GM23248 (cell line): ENCODE results near the gene SYTL3. TPM values are rescaled to one million over a fixed set of nuclear protein-coding genes. Genes with fewer than 3 reads are reported as not detected.
A peak's percentile ranks its signal among the peaks of the same experiment; 100 is the strongest.

ENCODE experiments used
- DNase-seq: peaks from one replicate; pipeline ENCODE4 v3.0.0-alpha.2; 2015
- H2AFZ ChIP-seq: fragments of 200-600 bp; sonication (generic); 2 replicates; pipeline ENCODE4 v1.6.1; 2016; ENCODE audit warnings: antibody characterized with exemption
- H3F3A ChIP-seq: fragments of 200-600 bp; sonication (generic); 2 replicates; pipeline ENCODE4 v1.6.1; 2016; ENCODE audit warnings: mild to moderate bottlenecking, antibody characterized with exemption, mixed run types; ENCODE audit not compliant: insufficient read depth
- H3K27ac ChIP-seq: fragments of 200-600 bp; sonication (generic); 2 replicates; pipeline ENCODE4 v1.5.1; 2016; ENCODE audit warnings: mild to moderate bottlenecking
- H3K27me3 ChIP-seq: fragments of 200-600 bp; sonication (generic); replicated peaks from 2 replicates; pipeline ENCODE4 v1.6.1; 2016; ENCODE audit warnings: mild to moderate bottlenecking; ENCODE audit not compliant: insufficient read depth
- H3K36me3 ChIP-seq: fragments of 200-600 bp; sonication (generic); 2 replicates; pipeline ENCODE4 v1.6.1; 2016; ENCODE audit warnings: low read depth, mild to moderate bottlenecking
- H3K4me1 ChIP-seq: fragments of 200-600 bp; sonication (generic); 2 replicates; pipeline ENCODE4 v1.6.1; 2016; ENCODE audit warnings: mild to moderate bottlenecking; ENCODE audit not compliant: insufficient read depth
- H3K4me2 ChIP-seq: fragments of 200-600 bp; sonication (generic); one replicate; pipeline ENCODE4 v1.6.1; 2016; ENCODE audit warnings: mild to moderate bottlenecking; ENCODE audit not compliant: unreplicated experiment
- H3K4me3 ChIP-seq: fragments of 200-600 bp; sonication (generic); 2 replicates; pipeline ENCODE4 v1.5.1; 2016; ENCODE audit warnings: mild to moderate bottlenecking
- H3K79me2 ChIP-seq: fragments of 200-600 bp; sonication (generic); 2 replicates; pipeline ENCODE4 v1.6.1; 2016; ENCODE audit warnings: mild to moderate bottlenecking; ENCODE audit not compliant: insufficient read depth
- H3K9ac ChIP-seq: fragments of 200-600 bp; sonication (generic); 2 replicates; pipeline ENCODE4 v1.6.1; 2016; ENCODE audit warnings: mild to moderate bottlenecking
- H3K9me2 ChIP-seq: fragments of 200-600 bp; sonication (generic); 2 replicates; pipeline ENCODE4 v1.6.1; 2016; ENCODE audit warnings: mixed run types, mild to moderate bottlenecking, moderate library complexity; ENCODE audit not compliant: insufficient read depth
- H3K9me3 ChIP-seq: fragments of 200-600 bp; sonication (generic); one replicate; pipeline ENCODE4 v1.6.1; 2017; ENCODE audit warnings: low read depth
- H4K20me1 ChIP-seq: fragments of 200-600 bp; sonication (generic); 2 replicates; pipeline ENCODE4 v1.6.0; 2016; ENCODE audit not compliant: insufficient read depth
- EZH2 ChIP-seq: fragments of 200-600 bp; sonication (generic); IDR thresholded peaks from 2 replicates; pipeline ENCODE4 v1.6.1; 2018; ENCODE audit warnings: antibody characterized with exemption, mild to moderate bottlenecking; ENCODE audit not compliant: insufficient read depth, poor library complexity, severe bottlenecking
- EZH2phosphoT487 ChIP-seq: fragments of 200-600 bp; sonication (generic); IDR thresholded peaks from 2 replicates; pipeline ENCODE4 v1.6.1; 2018; ENCODE audit warnings: antibody characterized with exemption, moderate library complexity, mild to moderate bottlenecking, low read depth; ENCODE audit not compliant: insufficient read depth
- WGBS, 2 experiments: methylation state at CpG; one replicate each; pipeline ENCODE4 v1.1.6; 2015 to 2017; ENCODE audit warnings: low lambda C conversion rate in 2 of 2, low coverage in 1 of 2; ENCODE audit errors: missing lambda C conversion rate in 2 of 2; 5-methylcytosine and 5-hydroxymethylcytosine counted together
- in situ Hi-C: fragments of 300-500 bp; cut with MboI; formaldehyde crosslinking; loops from 2 replicates; pipeline ENCODE4 v1.15.0; 2020
- polyA plus RNA-seq: library from polyadenylated mRNA; unstranded; fragments of >200 nt; fragmentation: Nextera tagmentation; extraction: Ambion mirVana; gene quantifications from 2 replicates; pipeline ENCODE4 v1.2.1, GENCODE V29; 2016
- total RNA-seq: library from RNA; depleted of rRNA; stranded (reverse); fragments of >200 nt; shearing (Covaris generic); gene quantifications from 2 replicates; pipeline ENCODE4 v1.2.3, GENCODE V29; 2014

The SYTL3 gene
- total and polyA plus RNA-seq, 2 experiments from 2014 or later, result 2.1 to 2.3 TPM

- Histone ChIP-seq H2AFZ (peak overlapping the region; percentile 61; the same call in 1 of the 2 replicates), H3K9me3 (no peaks in the 10 kb centered on the region), H3K9ac (0 out of 2 replicates have a peak overlapping the region, but pooled peaks have one; percentile 5), H3K4me1 (peaks cover 12% of the 10 kb centered on the region), H3K4me2 (peak overlapping the region; percentile 75), H4K20me1 (no peaks in the 10 kb centered on the region), H3K79me2 (no peaks in the 10 kb centered on the region), H3F3A (peaks cover 8% of the 10 kb centered on the region; the same call in 1 of the 2 replicates), H3K27ac (0 out of 2 replicates have a peak overlapping the region, but pooled peaks have one; percentile 6), H3K4me3 (peak overlapping the region; percentile 40; the same call in 1 of the 2 replicates), H3K27me3 (no peaks in the 10 kb centered on the region), H3K9me2 (no peaks in the 10 kb centered on the region), H3K36me3 (no peaks in the 10 kb centered on the region)
- DNase-seq, result peak; percentile 77
- WGBS, 2 experiments, result 41 to 44% methylated on average over 6 of the region's 6 CpGs
- in situ Hi-C loops, result loop anchor here (25.0 kb wide), 1 partner anchor 256 kb away; no protein-coding TSS in a partner anchor
- no peak for TF ChIP-seq EZH2phosphoT487
- no peak for TF ChIP-seq EZH2
Observed at GRCh38 chr6:158706369-158706982, 56.6 kb downstream of the SYTL3 start.

DNA sequence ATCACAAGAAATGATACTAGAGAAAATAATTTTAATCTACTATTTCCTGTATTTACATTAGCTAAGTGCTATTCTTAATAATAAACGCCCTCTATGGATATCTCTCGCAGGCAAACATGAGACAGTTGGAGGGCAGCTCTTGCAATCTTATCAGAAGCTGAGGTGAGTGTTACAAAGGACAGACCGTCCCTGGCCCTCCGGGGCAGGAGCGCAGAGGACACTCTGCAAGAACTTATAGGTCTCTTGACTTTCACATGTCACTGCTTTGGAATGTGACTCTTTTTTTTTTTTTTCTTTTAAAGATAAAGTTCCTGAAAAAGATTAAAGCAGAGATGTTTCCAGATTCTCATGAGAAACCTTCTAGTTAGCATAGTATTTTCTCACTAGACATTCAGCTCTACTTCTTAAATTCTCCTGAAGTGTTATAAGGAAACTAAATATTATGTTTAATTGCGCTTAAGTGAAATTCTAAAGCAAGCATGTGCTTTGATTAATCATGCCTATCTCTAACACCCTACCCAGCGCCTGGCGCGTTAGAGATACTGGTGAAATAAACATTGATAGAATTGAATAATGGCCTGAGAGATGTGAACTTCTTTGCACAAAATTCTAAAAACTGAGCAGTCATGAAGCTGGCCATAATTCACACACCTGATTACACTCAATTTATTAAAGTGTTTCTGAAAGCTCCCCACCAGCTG is 57.4 kb downstream of the SYTL3 start:
- TF ChIP-seq EZH2 (no peak), EZH2phosphoT487 (no peak)
- DNase-seq, result peak; percentile 63
- H3F3A ChIP-seq, result peaks cover 8% of the 10 kb centered on the region; the same call in 1 of the 2 replicates
- H3K4me1 ChIP-seq, result peaks cover 12% of the 10 kb centered on the region
- no peaks in the 10 kb centered on the region for H3K36me3 ChIP-seq
- WGBS, 2 experiments, result 58 to 61% methylated on average over 9 of the region's 9 CpGs
- peak overlapping the region; percentile 40; the same call in 1 of the 2 replicates for H3K4me3 ChIP-seq
- H4K20me1 ChIP-seq, result no peaks in the 10 kb centered on the region
- no peaks in the 10 kb centered on the region for H3K9me2 ChIP-seq
- 0 out of 2 replicates have a peak overlapping the region, but pooled peaks have one; percentile 6 for H3K27ac ChIP-seq
- H3K27me3 ChIP-seq, result no peaks in the 10 kb centered on the region
- no peaks in the 10 kb centered on the region for H3K79me2 ChIP-seq
- no peaks in the 10 kb centered on the region for H3K9me3 ChIP-seq
- peak overlapping the region; percentile 5; the same call in 1 of the 2 replicates for H3K9ac ChIP-seq
- peak overlapping the region; percentile 61 for H2AFZ ChIP-seq
- peak overlapping the region; percentile 75 for H3K4me2 ChIP-seq
- in situ Hi-C loops, result loop anchor here (25.0 kb wide), 1 partner anchor 255 kb away; no protein-coding TSS in a partner anchor

- 0 out of 2 replicates have a peak overlapping the region, but pooled peaks have one; percentile 61 for H2AFZ ChIP-seq
- H3K27me3 ChIP-seq, result no peaks in the 10 kb centered on the region
- no peaks in the 10 kb centered on the region for H3K36me3 ChIP-seq
- H4K20me1 ChIP-seq, result no peaks in the 10 kb centered on the region
- H3K9me2 ChIP-seq, result no peaks in the 10 kb centered on the region
- no peaks in the 10 kb centered on the region for H3K79me2 ChIP-seq
- no peak for DNase-seq
- H3K4me3 ChIP-seq, result no peak overlapping the region
- no peak overlapping the region for H3K27ac ChIP-seq
- 84 to 85% methylated on average over 10 of the region's 10 CpGs for WGBS, 2 experiments
- H3F3A ChIP-seq, result peaks cover 8% of the 10 kb centered on the region; the same call in 1 of the 2 replicates
- H3K9me3 ChIP-seq, result no peaks in the 10 kb centered on the region
- TF ChIP-seq EZH2phosphoT487 (no peak), EZH2 (no peak)
- in situ Hi-C loops, result loop anchor here (25.0 kb wide), 1 partner anchor 254 kb away; no protein-coding TSS in a partner anchor
- no peak overlapping the region for H3K4me2 ChIP-seq
- peaks cover 12% of the 10 kb centered on the region for H3K4me1 ChIP-seq
- H3K9ac ChIP-seq, result no peak overlapping the region
Observed at GRCh38 chr6:158707821-158708195, 58.0 kb downstream of the SYTL3 start.

GRCh38 chr6:158708239-158708638 is 58.4 kb downstream of the SYTL3 start:
- WGBS, 2 experiments, result 78 to 83% methylated on average over 13 to 14 of the region's 14 CpGs
- no peaks in the 10 kb centered on the region for H3K9me2 ChIP-seq
- H2AFZ ChIP-seq, result no peak overlapping the region
- in situ Hi-C loops, result loop anchor here (25.0 kb wide), 1 partner anchor 254 kb away; no protein-coding TSS in a partner anchor
- no peak overlapping the region for H3K9ac ChIP-seq
- H3K4me1 ChIP-seq, result peaks cover 12% of the 10 kb centered on the region
- no peak overlapping the region for H3K4me3 ChIP-seq
- H3K9me3 ChIP-seq, result no peaks in the 10 kb centered on the region
- H3K27me3 ChIP-seq, result no peaks in the 10 kb centered on the region
- peaks cover 8% of the 10 kb centered on the region; the same call in 1 of the 2 replicates for H3F3A ChIP-seq
- H3K79me2 ChIP-seq, result no peaks in the 10 kb centered on the region
- no peaks in the 10 kb centered on the region for H3K36me3 ChIP-seq
- H3K27ac ChIP-seq, result no peak overlapping the region
- H4K20me1 ChIP-seq, result no peaks in the 10 kb centered on the region
- no peak for DNase-seq
- H3K4me2 ChIP-seq, result no peak overlapping the region
- TF ChIP-seq EZH2 (no peak), EZH2phosphoT487 (no peak)
